GM15510 (cell line): ENCODE results near the gene MS4A13.

ENCODE experiments used
- POLR2A ChIP-seq: IDR thresholded peaks from 3 replicates; pipeline ENCODE4 v1.6.1; 2011; ENCODE audit warnings: borderline replicate concordance; ENCODE audit not compliant: insufficient read length; ENCODE audit errors: extremely low read depth

Gene MS4A13

GRCh38 chr11:60515144-60515855 lies at the start of gene MS4A13:
Gene MS4A13 (plus strand): TSS chr11:60515392. CDS start chr11:60518084, 2,692 bp downstream.
- no peak for TF ChIP-seq POLR2A

DNA sequence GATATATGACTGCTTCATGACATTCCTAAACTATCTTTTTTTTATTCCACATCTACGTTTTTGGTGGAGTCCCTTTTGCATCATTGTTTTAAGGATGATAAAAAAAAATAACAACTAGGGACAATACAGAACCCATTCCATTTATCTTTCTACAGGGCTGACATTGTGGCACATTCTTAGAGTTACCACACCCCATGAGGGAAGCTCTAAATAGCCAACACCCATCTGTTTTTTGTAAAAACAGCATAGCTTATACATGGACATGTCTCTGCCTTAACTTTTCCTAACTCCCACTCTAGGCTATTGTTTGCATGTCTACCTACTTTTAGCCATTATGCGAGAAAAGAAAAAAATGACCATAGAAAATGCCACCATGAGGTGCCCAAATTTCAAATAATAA lies 46.4 kb upstream of the MS4A13 start:
- no peak for TF ChIP-seq POLR2A

DNA sequence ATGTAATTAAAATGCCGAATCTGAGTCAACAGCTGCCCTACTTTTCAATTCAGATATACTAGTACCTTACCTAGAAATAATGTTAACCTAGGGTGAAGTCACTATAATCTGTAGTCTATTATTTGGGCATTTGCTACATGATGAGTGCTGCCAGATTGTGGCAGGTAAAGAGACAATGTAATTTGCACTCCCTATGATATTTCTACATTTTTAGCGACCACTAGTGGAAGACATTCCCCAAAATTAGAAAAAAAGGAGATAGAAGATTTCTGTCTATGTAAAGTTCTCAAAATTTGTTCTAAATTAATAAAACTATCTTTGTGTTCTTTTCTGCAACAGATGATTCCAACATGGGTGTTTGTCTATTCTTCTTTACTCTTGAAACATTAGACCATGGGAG lies 45.5 kb upstream of the MS4A13 start:
- no peak for TF ChIP-seq POLR2A

DNA sequence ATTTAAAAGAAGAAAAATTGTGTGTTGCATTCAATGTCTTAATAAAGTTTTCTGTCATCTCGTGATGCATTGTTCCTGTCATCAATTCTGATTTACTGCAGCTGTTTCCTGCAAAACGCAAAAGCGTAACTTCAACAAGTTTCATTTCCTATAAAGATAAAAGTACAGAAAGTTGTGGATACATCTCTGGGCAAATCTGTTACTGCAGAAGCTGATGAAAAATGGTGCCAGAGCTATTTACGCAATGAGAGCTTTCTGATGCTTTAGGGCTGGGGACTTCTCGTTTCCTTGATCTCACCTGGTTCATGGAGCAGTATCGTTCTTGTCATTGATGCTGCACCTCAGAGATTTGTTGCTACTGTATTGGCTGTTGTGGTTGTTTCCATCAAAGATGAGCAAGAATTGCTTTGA lies 38.2 kb upstream of the MS4A13 start:
- TF ChIP-seq POLR2A: no peak

DNA sequence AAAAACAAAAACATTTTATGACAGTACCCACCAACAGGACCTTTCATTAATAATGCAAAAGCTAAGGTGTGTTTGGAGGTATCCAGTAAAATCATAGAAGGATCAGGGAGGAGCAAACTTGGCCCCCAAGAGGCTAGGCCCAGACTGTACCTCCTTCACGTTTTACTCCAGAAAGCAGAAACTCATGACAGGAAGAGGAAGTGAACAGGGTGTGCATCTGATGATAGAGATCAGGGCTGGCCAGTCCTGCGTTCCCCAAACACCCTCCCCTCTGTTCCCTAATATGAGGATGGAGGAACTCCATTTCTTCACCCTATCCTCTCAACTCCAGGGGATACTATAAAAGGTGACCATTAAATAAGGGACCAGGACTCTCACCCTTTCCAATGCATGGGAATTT lies 32.8 kb upstream of the MS4A13 start:
- no peak for TF ChIP-seq POLR2A

GRCh38 chr11:60485987-60486386 lies 29.2 kb upstream of the MS4A13 start:
- no peak for TF ChIP-seq POLR2A

GRCh38 chr11:60492488-60493009 lies 22.6 kb upstream of the MS4A13 start, which contains the start of gene MS4A12:
Gene MS4A12 (plus strand): TSS chr11:60492778. CDS start chr11:60497319, 4,541 bp downstream.
- TF ChIP-seq POLR2A: no peak

DNA sequence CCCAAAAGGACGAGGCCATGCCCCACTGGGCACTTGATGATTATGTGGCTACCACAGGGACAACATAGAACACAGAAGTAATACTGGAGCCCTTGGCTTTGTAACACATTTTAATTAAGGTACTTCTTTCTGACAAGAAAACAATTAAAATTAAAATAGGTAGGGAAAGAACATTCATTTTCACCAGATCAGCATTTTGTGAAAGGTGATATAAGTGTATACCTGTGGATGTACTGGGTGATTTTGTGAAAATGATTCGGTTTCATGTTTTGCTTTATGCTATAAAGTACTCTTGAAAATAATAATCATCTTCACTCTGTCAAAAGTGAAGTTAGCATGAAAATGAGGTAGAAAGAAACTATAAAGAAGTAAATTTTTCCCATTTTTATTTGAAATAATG lies 21.7 kb upstream of the MS4A13 start:
- no peak for TF ChIP-seq POLR2A

GRCh38 chr11:60498399-60498798 lies 16.8 kb upstream of the MS4A13 start:
- no peak for TF ChIP-seq POLR2A

- TF ChIP-seq POLR2A: no peak
Observed at GRCh38 chr11:60498853-60499252, 16.3 kb upstream of the MS4A13 start.

GRCh38 chr11:60500276-60500910 lies 14.8 kb upstream of the MS4A13 start:
- no peak for TF ChIP-seq POLR2A

DNA sequence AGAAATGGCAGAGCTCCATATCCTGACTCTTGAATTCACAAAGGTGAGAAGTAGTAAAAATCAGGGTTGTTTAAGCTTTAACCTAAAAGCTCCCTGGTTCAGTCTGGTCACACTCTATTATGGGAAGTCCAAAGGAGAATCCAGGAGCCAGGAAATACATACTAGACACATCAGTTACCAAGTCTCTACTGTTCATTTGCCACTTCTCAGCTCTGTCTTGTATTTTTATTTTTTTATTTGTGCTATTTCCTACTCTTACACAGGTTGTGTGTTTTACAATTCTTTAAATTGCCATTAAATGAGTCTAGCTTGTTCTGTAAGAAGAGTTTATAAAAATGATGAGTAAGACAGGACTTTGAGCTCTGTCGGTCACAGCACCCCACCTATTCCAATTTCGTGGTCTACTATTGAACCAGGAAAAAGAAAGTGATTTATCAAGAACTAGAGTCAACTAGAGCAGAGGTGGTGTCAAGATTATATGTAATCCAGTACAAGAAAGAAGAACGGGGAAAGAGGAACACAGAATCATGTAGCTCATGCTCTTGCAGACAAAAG lies 12.9 kb upstream of the MS4A13 start:
- TF ChIP-seq POLR2A: no peak

DNA sequence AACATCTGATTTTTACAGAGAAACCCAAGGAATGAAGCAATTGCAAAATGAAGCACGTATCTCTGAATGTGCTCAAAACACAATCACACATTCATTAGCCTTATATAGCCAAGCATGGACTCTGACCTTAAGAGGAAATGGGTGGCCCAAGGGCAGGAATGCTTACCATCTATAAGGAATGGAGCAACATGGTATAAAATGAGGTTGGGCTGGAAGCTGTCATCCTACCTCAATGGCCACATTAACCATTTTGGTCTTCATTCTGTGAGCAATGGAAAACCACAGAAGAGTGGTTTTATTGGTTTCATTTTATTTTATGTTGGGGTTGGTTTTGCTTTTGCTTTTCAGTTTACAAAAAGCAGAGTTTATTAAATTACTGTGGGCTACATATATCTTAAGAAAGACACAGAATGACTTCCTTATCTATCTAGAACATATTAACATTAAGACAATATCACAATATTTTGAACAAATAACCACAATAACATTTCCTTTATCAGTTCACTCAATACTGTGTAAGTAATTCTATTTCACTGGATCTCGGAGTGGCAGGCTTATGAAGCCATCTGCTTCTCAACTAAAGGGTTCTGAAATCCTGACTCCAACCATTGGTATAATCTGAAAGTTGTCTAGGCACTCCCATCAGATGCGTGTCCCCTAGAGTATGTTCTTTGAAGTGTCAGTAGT lies 10.8 kb upstream of the MS4A13 start:
- no peak for TF ChIP-seq POLR2A

DNA sequence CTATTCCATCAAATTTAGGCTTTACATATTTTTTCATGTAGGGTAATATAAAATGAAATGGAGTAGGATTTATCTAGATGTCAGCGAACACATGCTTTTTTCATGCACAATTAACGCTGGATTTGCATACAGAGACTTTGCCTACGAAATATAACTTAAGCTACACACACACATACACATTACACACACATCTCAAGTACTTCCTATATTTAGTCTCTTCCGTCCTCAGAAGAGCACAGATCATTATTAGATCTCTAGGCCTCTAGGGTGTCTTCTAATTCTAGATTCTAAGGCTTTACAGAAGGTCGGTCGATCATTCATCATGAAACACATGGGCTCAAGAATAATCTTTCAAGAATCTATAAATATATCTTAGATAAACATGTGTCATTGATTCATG lies 3.8 kb upstream of the MS4A13 start:
- no peak for TF ChIP-seq POLR2A

- no peak for TF ChIP-seq POLR2A
Observed at GRCh38 chr11:60512651-60513225, 2.5 kb upstream of the MS4A13 start.

DNA sequence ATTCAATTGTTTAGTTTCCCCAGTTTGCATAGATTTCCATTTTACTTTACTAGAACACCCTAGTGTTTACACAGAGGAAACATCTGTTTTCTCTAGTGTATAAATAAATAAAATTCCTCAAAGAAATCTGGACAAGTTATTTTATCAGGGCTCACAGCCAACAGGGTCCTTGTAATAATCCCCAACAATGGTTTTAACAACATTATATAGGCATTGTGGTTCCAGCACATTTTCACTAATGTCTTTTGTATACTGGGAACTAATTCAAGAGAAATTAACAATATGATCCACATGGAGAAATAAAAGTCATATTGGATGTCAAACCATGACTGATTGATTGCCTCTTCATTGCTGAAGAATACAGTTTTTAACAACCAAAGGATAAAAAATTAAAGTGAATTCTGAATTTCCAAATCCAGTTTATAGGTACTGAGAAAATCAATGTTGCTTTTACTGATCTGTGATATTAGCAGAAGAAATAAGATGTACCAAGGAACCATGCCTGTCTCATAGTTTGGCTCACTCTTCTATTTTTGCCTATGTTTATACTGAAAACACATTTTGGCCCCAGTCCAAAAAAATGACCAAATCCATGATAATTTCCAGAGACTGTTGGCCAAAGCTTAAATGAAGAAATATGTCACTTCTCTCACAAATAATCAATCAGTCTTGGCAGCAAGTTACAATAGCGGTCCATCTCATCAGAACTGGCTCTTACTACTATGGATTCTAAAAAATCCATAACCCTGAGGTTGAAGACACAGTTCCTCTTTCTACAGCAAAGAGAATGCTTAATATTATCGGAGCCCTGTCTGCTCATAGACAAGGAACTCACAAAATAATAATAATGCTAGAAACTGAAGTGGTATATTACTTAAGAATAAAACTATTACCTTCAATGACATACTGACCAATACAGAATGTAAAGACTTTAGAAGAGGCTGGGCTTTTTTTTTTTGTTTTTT lies 1.4 kb upstream of the MS4A13 start:
- no peak for TF ChIP-seq POLR2A
